ENCODE results near the gene SULT2B1. TPM values are rescaled to one million over a fixed set of nuclear protein-coding genes. Genes with fewer than 3 reads are reported as not detected.
A peak's percentile ranks its signal among the peaks of the same experiment; 100 is the strongest.

Gene SULT2B1
- polyA plus RNA-seq, 1 experiment, result 0.25 TPM

DNA sequence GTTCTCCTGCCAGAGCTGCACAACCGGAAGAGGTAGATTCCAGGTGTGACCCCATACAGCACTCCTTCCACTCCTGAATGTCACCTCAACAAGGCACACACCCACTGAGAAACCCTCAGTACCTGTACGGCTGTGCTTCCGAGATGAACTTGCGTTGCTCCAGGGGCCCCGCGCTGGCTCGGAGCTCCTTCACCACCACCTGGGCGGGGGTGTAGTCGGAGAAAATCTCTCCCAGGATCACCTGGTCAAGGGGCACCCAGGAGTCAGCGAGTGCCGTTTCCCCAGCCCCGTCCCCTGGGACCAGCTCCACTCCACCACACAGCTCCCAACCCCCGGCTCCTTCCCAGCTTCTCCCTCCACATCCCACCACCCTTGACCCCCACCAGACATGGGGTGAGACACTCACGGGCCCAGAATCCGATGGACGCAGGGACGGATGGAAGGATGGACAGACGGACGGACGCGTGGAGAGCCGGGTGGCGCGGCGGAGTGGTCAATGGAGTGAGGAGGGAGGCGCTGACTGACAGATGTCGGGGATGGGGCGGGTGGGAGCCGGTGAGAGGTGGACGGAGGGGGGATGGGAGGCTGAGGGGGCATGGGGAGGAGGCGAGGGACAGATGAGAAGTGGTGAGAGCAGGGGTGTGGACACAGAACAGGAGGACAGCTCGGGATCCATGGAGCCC, 43.1 kb upstream of the SULT2B1 start:
- CTCF ChIA-PET, result interaction anchor here (1.1 to 7.8 kb wide), 6 partner anchors 13 to 76 kb away, joined by 3 to 226 read pairs (median 5); no protein-coding TSS in a partner anchor
- Histone ChIP-seq H3K27me3 (ENCODE audit: control insufficient read depth, insufficient read depth, low read length) (peaks cover 21% of the 10 kb centered on the region), H3K36me3 (ENCODE audit: control insufficient read depth, insufficient read depth, low read length) (no peaks in the 10 kb centered on the region), H3K4me3 (ENCODE audit: low read depth, low read length) (no peak overlapping the region)
- POLR2A ChIA-PET, result no interaction called here
- DNase-seq (ENCODE audit: low read depth), result no peak
- TF ChIP-seq, protein P1, sequence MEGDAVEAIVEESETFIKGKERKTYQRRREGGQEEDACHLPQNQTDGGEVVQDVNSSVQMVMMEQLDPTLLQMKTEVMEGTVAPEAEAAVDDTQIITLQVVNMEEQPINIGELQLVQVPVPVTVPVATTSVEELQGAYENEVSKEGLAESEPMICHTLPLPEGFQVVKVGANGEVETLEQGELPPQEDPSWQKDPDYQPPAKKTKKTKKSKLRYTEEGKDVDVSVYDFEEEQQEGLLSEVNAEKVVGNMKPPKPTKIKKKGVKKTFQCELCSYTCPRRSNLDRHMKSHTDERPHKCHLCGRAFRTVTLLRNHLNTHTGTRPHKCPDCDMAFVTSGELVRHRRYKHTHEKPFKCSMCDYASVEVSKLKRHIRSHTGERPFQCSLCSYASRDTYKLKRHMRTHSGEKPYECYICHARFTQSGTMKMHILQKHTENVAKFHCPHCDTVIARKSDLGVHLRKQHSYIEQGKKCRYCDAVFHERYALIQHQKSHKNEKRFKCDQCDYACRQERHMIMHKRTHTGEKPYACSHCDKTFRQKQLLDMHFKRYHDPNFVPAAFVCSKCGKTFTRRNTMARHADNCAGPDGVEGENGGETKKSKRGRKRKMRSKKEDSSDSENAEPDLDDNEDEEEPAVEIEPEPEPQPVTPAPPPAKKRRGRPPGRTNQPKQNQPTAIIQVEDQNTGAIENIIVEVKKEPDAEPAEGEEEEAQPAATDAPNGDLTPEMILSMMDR (IDR thresholded peaks at IDR 0.05; ENCODE audit: insufficient read depth, low read depth, low read length), result no peak

DNA sequence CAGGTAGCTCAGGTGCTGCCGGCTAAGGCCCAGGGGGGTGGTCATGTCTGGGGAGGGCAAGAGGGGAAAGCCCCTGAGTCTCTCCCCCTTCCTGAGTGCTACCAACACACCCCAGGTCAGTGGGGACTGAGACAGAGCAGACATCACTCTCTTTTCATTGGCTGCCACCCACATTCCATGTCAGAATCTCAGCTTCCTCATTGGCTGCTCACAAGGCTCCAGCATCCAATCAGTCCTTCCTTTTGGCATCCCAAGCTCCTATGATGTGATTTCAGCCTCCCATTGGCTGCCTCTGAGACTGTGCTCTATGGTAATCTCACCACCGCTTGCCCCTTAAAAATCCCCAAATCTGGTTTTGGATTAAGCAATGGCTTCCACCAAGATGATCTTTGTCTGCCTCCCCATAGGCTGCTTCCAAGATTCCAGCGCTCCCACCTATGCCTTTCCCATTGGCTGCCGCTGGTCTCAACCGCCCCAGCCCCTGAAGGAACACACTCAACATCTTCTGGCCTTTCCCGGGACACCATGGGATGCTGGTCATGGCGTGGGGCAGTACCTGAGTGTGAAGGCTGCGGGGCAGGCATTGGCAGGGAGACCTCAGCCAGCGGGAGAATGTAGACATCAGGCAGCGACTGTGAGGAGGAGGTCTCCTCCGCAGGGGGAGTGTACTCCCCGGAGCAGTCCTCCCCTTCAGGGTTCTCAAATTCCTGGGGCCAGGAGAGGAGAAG, 42.3 kb upstream of the SULT2B1 start:
- POLR2A ChIA-PET, result no interaction called here
- TF ChIP-seq, protein P1 (IDR thresholded peaks at IDR 0.05; ENCODE audit: insufficient read depth, low read depth, low read length), result no peak

GRCh38 chr19:48510421-48511268, 41.3 kb upstream of the SULT2B1 start:
- TF ChIP-seq, protein P1 (IDR thresholded peaks at IDR 0.05; ENCODE audit: insufficient read depth, low read depth, low read length), result no peak
- ChIA-PET POLR2A (no interaction called here), CTCF (interaction anchor here (7.8 kb wide), 1 partner anchor 74 kb away, joined by 226 read pairs; no protein-coding TSS in a partner anchor)
- Histone ChIP-seq H3K27me3 (ENCODE audit: control insufficient read depth, insufficient read depth, low read length) (peaks cover 21% of the 10 kb centered on the region), H3K4me3 (ENCODE audit: low read depth, low read length) (peak overlapping the region; percentile 7; the same call in 1 of the 2 replicates), H3K36me3 (ENCODE audit: control insufficient read depth, insufficient read depth, low read length) (no peaks in the 10 kb centered on the region)
- DNase-seq (ENCODE audit: low read depth), result no peak

More for the DNA sequence above, 42.3 kb upstream of the SULT2B1 start:
- no peak overlapping the region for H3K4me3 ChIP-seq (ENCODE audit: low read depth, low read length)
- no peaks in the 10 kb centered on the region for H3K36me3 ChIP-seq (ENCODE audit: control insufficient read depth, insufficient read depth, low read length)
- H3K27me3 ChIP-seq (ENCODE audit: control insufficient read depth, insufficient read depth, low read length), result peaks cover 21% of the 10 kb centered on the region
- CTCF ChIA-PET, result interaction anchor here (7.8 kb wide), 1 partner anchor 75 kb away, joined by 226 read pairs; no protein-coding TSS in a partner anchor
- DNase-seq (ENCODE audit: low read depth), result no peak

- TF ChIP-seq, protein P1 (IDR thresholded peaks at IDR 0.05; ENCODE audit: insufficient read depth, low read depth, low read length), result no peak
- DNase-seq (ENCODE audit: low read depth), result no peak
- peaks cover 21% of the 10 kb centered on the region for H3K27me3 ChIP-seq (ENCODE audit: control insufficient read depth, insufficient read depth, low read length)
- CTCF ChIA-PET, result interaction anchor here (7.8 kb wide), 1 partner anchor 73 kb away, joined by 226 read pairs; no protein-coding TSS in a partner anchor
- no peak overlapping the region for H3K4me3 ChIP-seq (ENCODE audit: low read depth, low read length)
- POLR2A ChIA-PET, result no interaction called here
- H3K36me3 ChIP-seq (ENCODE audit: control insufficient read depth, insufficient read depth, low read length), result no peaks in the 10 kb centered on the region
Measured at GRCh38 chr19:48511321-48511731, 40.6 kb upstream of the SULT2B1 start.
